SK-N-SH (cell line): ENCODE results near the gene METAP1.

Experiments
- EP300 ChIP-seq, 2 experiments: IDR thresholded peaks; 2 replicates each; pipeline versions ENCODE4 v1.4.0 to v1.6.1; 2012; ENCODE audit warnings: borderline replicate concordance in 1 of 2, low read depth in 1 of 2, low read length in 1 of 2
- EZH2phosphoT487 ChIP-seq: fragments of 200-600 bp; sonication (generic); IDR thresholded peaks from 2 replicates; pipeline ENCODE4 v1.6.1; 2017; ENCODE audit warnings: low read depth, mixed run types, mild to moderate bottlenecking, antibody characterized with exemption, moderate library complexity, borderline replicate concordance
- GATA2 ChIP-seq: sonication (generic); formaldehyde crosslinking; IDR thresholded peaks from 2 replicates; pipeline ENCODE4 v1.5.0; 2020; ENCODE audit warnings: mild to moderate bottlenecking, missing genetic modification reagents
- MAX ChIP-seq: IDR thresholded peaks from 2 replicates; pipeline ENCODE4 v1.4.0; 2012; ENCODE audit warnings: low read depth
- MEF2A ChIP-seq: IDR thresholded peaks from 2 replicates; pipeline ENCODE4 v1.4.0; 2012; ENCODE audit warnings: low read depth, borderline replicate concordance
- NFIC ChIP-seq: IDR thresholded peaks from 2 replicates; pipeline ENCODE4 v1.4.0; 2012; ENCODE audit warnings: borderline replicate concordance
- POLR2AphosphoS5 ChIP-seq: IDR thresholded peaks from 2 replicates; pipeline ENCODE4 v1.6.1; 2012; ENCODE audit warnings: low read depth, low read length
- RAD21 ChIP-seq: IDR thresholded peaks from 2 replicates; pipeline ENCODE4 v1.6.1; 2012; ENCODE audit warnings: mild to moderate bottlenecking, low read length
- RFX5 ChIP-seq: IDR thresholded peaks from 2 replicates; pipeline ENCODE4 v1.6.1; 2012; ENCODE audit warnings: mild to moderate bottlenecking, improper control_type of control experiment, low read length
- TAF1 ChIP-seq: IDR thresholded peaks from 2 replicates; pipeline ENCODE4 v1.6.1; 2012; ENCODE audit warnings: low read depth, mild to moderate bottlenecking, low read length, moderate library complexity, borderline replicate concordance
- USF1 ChIP-seq: IDR thresholded peaks from 2 replicates; pipeline ENCODE4 v1.4.0; 2012; ENCODE audit warnings: low read depth, borderline replicate concordance
- TF ChIP-seq, protein P1 (sequence below): fragments of 200-600 bp; sonication (generic); IDR thresholded peaks from 2 replicates; pipeline ENCODE4 v1.6.1; 2017; ENCODE audit warnings: antibody characterized with exemption, mild to moderate bottlenecking, moderate library complexity
- TF ChIP-seq, protein P2 (sequence below): fragments of 150-350 bp; IDR thresholded peaks from 2 replicates; pipeline ENCODE4 v1.6.1; 2017; ENCODE audit warnings: antibody characterized with exemption, low read length, low read depth, borderline replicate concordance
- TF ChIP-seq, protein P3 (sequence below): IDR thresholded peaks from 2 replicates; pipeline ENCODE4 v1.6.1; 2012; ENCODE audit warnings: mild to moderate bottlenecking, low read depth, low read length, moderate library complexity

DNA sequence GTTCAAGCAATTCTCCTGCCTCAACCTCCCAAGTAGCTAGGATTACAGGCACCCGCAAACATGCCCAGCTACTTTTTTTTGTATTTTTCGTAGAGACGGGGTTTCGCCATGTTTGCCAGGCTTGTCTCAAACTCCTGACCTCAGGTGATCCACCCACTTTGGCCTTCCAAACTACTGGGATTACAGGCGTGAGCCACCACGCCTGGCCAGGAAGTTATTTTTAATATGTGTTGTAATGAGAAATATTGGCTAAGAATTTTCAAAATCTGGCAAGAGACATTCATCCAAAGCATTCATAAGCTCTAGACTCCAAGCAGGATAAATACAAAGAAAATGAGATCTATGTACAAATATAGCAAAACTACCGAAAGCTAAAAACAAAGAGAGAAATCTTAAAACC is 18.0 kb upstream of the METAP1 start:
- TF ChIP-seq, protein P1, sequence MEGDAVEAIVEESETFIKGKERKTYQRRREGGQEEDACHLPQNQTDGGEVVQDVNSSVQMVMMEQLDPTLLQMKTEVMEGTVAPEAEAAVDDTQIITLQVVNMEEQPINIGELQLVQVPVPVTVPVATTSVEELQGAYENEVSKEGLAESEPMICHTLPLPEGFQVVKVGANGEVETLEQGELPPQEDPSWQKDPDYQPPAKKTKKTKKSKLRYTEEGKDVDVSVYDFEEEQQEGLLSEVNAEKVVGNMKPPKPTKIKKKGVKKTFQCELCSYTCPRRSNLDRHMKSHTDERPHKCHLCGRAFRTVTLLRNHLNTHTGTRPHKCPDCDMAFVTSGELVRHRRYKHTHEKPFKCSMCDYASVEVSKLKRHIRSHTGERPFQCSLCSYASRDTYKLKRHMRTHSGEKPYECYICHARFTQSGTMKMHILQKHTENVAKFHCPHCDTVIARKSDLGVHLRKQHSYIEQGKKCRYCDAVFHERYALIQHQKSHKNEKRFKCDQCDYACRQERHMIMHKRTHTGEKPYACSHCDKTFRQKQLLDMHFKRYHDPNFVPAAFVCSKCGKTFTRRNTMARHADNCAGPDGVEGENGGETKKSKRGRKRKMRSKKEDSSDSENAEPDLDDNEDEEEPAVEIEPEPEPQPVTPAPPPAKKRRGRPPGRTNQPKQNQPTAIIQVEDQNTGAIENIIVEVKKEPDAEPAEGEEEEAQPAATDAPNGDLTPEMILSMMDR: no peak
- TF ChIP-seq POLR2AphosphoS5 (no peak), TAF1 (no peak), MAX (no peak), RAD21 (no peak), MEF2A (no peak), NFIC (no peak), EP300 (IDR thresholded peaks at IDR 0.05; ENCODE audit: borderline replicate concordance in 1 of 2, low read depth in 1 of 2, low read length in 1 of 2) (no peak), GATA2 (CRISPR knock-in tag) (no peak), EZH2phosphoT487 (no peak), RFX5 (no peak), USF1 (no peak)
- TF ChIP-seq, protein P2, sequence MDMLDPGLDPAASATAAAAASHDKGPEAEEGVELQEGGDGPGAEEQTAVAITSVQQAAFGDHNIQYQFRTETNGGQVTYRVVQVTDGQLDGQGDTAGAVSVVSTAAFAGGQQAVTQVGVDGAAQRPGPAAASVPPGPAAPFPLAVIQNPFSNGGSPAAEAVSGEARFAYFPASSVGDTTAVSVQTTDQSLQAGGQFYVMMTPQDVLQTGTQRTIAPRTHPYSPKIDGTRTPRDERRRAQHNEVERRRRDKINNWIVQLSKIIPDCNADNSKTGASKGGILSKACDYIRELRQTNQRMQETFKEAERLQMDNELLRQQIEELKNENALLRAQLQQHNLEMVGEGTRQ: no peak
- TF ChIP-seq, protein P3, sequence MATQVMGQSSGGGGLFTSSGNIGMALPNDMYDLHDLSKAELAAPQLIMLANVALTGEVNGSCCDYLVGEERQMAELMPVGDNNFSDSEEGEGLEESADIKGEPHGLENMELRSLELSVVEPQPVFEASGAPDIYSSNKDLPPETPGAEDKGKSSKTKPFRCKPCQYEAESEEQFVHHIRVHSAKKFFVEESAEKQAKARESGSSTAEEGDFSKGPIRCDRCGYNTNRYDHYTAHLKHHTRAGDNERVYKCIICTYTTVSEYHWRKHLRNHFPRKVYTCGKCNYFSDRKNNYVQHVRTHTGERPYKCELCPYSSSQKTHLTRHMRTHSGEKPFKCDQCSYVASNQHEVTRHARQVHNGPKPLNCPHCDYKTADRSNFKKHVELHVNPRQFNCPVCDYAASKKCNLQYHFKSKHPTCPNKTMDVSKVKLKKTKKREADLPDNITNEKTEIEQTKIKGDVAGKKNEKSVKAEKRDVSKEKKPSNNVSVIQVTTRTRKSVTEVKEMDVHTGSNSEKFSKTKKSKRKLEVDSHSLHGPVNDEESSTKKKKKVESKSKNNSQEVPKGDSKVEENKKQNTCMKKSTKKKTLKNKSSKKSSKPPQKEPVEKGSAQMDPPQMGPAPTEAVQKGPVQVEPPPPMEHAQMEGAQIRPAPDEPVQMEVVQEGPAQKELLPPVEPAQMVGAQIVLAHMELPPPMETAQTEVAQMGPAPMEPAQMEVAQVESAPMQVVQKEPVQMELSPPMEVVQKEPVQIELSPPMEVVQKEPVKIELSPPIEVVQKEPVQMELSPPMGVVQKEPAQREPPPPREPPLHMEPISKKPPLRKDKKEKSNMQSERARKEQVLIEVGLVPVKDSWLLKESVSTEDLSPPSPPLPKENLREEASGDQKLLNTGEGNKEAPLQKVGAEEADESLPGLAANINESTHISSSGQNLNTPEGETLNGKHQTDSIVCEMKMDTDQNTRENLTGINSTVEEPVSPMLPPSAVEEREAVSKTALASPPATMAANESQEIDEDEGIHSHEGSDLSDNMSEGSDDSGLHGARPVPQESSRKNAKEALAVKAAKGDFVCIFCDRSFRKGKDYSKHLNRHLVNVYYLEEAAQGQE: no peak
